GM23338 (cell line): ENCODE data around the gene TMEM59. TPM values are rescaled to one million over a fixed set of nuclear protein-coding genes. Genes with fewer than 3 reads are reported as not detected.

Experiments used
- ATAC-seq: fragments of 200-7000 bp; cut with Tn5 transposase; 3 replicates; pipeline ENCODE4 v1.9.1; 2020
- DNase-seq: peaks from one replicate; pipeline ENCODE4 v3.0.0-alpha.2; 2015; ENCODE audit warnings: low spot score
- H2AFZ ChIP-seq: fragments of 200-600 bp; sonication (generic); 2 replicates; pipeline ENCODE4 v1.8.0; 2016; ENCODE audit warnings: antibody characterized with exemption, mild to moderate bottlenecking, moderate library complexity
- H3F3A ChIP-seq: fragments of 200-600 bp; sonication (generic); replicated peaks from 2 replicates; pipeline ENCODE4 v1.8.0; 2017; ENCODE audit warnings: antibody characterized with exemption, mixed run types, low read depth
- H3K27ac ChIP-seq: fragments of 200-600 bp; sonication (generic); 2 replicates; pipeline ENCODE4 v1.6.1; 2016; ENCODE audit warnings: low read depth
- H3K27me3 ChIP-seq: fragments of 200-600 bp; sonication (generic); 2 replicates; pipeline ENCODE4 v1.8.0; 2016; ENCODE audit warnings: mild to moderate bottlenecking, mixed run types, moderate library complexity; ENCODE audit not compliant: insufficient read depth
- H3K36me3 ChIP-seq: fragments of 200-600 bp; sonication (generic); 2 replicates; pipeline ENCODE4 v1.8.0; 2016; ENCODE audit warnings: mild to moderate bottlenecking; ENCODE audit not compliant: insufficient read depth
- H3K4me1 ChIP-seq: fragments of 200-600 bp; sonication (generic); 2 replicates; pipeline ENCODE4 v1.8.0; 2016; ENCODE audit warnings: mild to moderate bottlenecking, moderate library complexity; ENCODE audit not compliant: insufficient read depth
- H3K4me2 ChIP-seq: fragments of 200-600 bp; sonication (generic); 2 replicates; pipeline ENCODE4 v1.7.1; 2017; ENCODE audit warnings: mixed run types
- H3K4me3 ChIP-seq: fragments of 200-600 bp; sonication (generic); 2 replicates; pipeline ENCODE4 v1.6.1; 2016; ENCODE audit warnings: mixed run types
- H3K79me2 ChIP-seq: fragments of 200-600 bp; sonication (generic); replicated peaks from 2 replicates; pipeline ENCODE4 v1.8.0; 2017; ENCODE audit warnings: mild to moderate bottlenecking; ENCODE audit not compliant: insufficient read depth
- H3K9me2 ChIP-seq: fragments of 200-600 bp; sonication (generic); 2 replicates; pipeline ENCODE4 v1.8.0; 2017; ENCODE audit not compliant: insufficient read depth
- H4K20me1 ChIP-seq: fragments of 200-600 bp; sonication (generic); replicated peaks from 2 replicates; pipeline ENCODE4 v1.8.0; 2017; ENCODE audit warnings: mild to moderate bottlenecking; ENCODE audit not compliant: insufficient read depth
- H3K27ac Mint-ChIP-seq: 2 replicates; pipeline ENCODE4 v1.8.0; 2020; ENCODE audit warnings: inconsistent platforms, mild to moderate bottlenecking, moderate library complexity, mixed read lengths
- H3K27me3 Mint-ChIP-seq: 3 replicates; pipeline ENCODE4 v1.8.0; 2022; ENCODE audit warnings: low read depth, mild to moderate bottlenecking, moderate library complexity, mixed read lengths, inconsistent platforms; ENCODE audit not compliant: insufficient read depth, poor library complexity
- H3K36me3 Mint-ChIP-seq: 3 replicates; pipeline ENCODE4 v1.8.0; 2021; ENCODE audit warnings: low read depth, mild to moderate bottlenecking, inconsistent platforms, moderate library complexity, mixed read lengths
- H3K4me1 Mint-ChIP-seq: 3 replicates; pipeline ENCODE4 v1.8.0; 2020; ENCODE audit warnings: mild to moderate bottlenecking, inconsistent platforms, mixed read lengths
- H3K4me3 Mint-ChIP-seq: 3 replicates; pipeline ENCODE4 v1.8.0; 2021; ENCODE audit warnings: moderate library complexity, mild to moderate bottlenecking, inconsistent platforms, mixed read lengths
- H3K9me3 Mint-ChIP-seq: 3 replicates; pipeline ENCODE4 v1.8.0; 2020; ENCODE audit warnings: moderate library complexity, mild to moderate bottlenecking, inconsistent platforms, mixed read lengths
- CTCF ChIP-seq, 2 experiments: fragments of 200-600 bp in 1 of 2; sonication (generic) in 1 of 2; conservative IDR thresholded peaks; 2 replicates each; pipeline versions ENCODE4 v1.5.1 to v1.6.1; 2016 to 2017; ENCODE audit warnings: antibody characterized with exemption in 2 of 2, low read depth in 2 of 2, mild to moderate bottlenecking in 2 of 2, moderate library complexity in 1 of 2
- EZH2 ChIP-seq: fragments of 200-600 bp; sonication (generic); IDR thresholded peaks from one replicate; pipeline ENCODE4 v1.8.0; 2017; ENCODE audit warnings: antibody characterized with exemption, mild to moderate bottlenecking, low read depth; ENCODE audit not compliant: unreplicated experiment
- JUNB ChIP-seq: IDR thresholded peaks from one replicate; pipeline ENCODE4 v1.6.1; 2016; ENCODE audit warnings: antibody characterized with exemption; ENCODE audit not compliant: unreplicated experiment
- NANOG ChIP-seq: IDR thresholded peaks from 2 replicates; pipeline ENCODE4 v1.6.1; 2016; ENCODE audit warnings: antibody characterized with exemption, borderline replicate concordance
- POLR2AphosphoS5 ChIP-seq: IDR thresholded peaks from 2 replicates; pipeline ENCODE4 v1.6.1; 2016; ENCODE audit warnings: antibody characterized with exemption, low read depth
- ZNF331 ChIP-seq: fragments of 250-450 bp; sonication (Bioruptor Pico); IDR thresholded peaks from 2 replicates; pipeline ENCODE4 v1.5.0; 2020; ENCODE audit warnings: low read depth, mild to moderate bottlenecking, moderate library complexity
- polyA plus RNA-seq: library from polyadenylated mRNA; unstranded; fragments of >200 nt; fragmentation: Nextera tagmentation; extraction: Ambion mirVana; gene quantifications from 2 replicates; pipeline ENCODE4 v1.2.1, GENCODE V29; 2016
- total RNA-seq: library from RNA; depleted of rRNA; stranded (reverse); fragments of >200 nt; shearing (Covaris generic); gene quantifications from 2 replicates; pipeline ENCODE4 v1.2.3, GENCODE V29; 2014
- TF ChIP-seq, protein P1 (sequence below): IDR thresholded peaks from one replicate; pipeline ENCODE4 v1.6.1; 2018; ENCODE audit warnings: antibody characterized with exemption; ENCODE audit not compliant: unreplicated experiment
- TF ChIP-seq, protein P2 (sequence below): fragments of 250-450 bp; sonication (Bioruptor Pico); IDR thresholded peaks from 2 replicates; pipeline ENCODE4 v1.5.0; 2020; ENCODE audit warnings: mild to moderate bottlenecking, moderate library complexity

Gene TMEM59
- total and polyA plus RNA-seq, 2 experiments from 2014 or later: 81.9 to 132 TPM

GRCh38 chr1:54001591-54001990 lies 51.4 kb downstream of the TMEM59 start (continued):
- TF ChIP-seq, protein P1, sequence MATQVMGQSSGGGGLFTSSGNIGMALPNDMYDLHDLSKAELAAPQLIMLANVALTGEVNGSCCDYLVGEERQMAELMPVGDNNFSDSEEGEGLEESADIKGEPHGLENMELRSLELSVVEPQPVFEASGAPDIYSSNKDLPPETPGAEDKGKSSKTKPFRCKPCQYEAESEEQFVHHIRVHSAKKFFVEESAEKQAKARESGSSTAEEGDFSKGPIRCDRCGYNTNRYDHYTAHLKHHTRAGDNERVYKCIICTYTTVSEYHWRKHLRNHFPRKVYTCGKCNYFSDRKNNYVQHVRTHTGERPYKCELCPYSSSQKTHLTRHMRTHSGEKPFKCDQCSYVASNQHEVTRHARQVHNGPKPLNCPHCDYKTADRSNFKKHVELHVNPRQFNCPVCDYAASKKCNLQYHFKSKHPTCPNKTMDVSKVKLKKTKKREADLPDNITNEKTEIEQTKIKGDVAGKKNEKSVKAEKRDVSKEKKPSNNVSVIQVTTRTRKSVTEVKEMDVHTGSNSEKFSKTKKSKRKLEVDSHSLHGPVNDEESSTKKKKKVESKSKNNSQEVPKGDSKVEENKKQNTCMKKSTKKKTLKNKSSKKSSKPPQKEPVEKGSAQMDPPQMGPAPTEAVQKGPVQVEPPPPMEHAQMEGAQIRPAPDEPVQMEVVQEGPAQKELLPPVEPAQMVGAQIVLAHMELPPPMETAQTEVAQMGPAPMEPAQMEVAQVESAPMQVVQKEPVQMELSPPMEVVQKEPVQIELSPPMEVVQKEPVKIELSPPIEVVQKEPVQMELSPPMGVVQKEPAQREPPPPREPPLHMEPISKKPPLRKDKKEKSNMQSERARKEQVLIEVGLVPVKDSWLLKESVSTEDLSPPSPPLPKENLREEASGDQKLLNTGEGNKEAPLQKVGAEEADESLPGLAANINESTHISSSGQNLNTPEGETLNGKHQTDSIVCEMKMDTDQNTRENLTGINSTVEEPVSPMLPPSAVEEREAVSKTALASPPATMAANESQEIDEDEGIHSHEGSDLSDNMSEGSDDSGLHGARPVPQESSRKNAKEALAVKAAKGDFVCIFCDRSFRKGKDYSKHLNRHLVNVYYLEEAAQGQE: no peak

GRCh38 chr1:53999920-54000319 lies 53.1 kb downstream of the TMEM59 start:
- H3K4me1 ChIP-seq: no peaks in the 10 kb centered on the region
- DNase-seq: no peak
- Mint-ChIP-seq H3K27ac (no peak overlapping the region), H3K36me3 (no peaks in the 10 kb centered on the region), H3K4me1 (no peaks in the 10 kb centered on the region), H3K4me3 (no peak overlapping the region), H3K9me3 (peaks cover 8% of the 10 kb centered on the region), H3K27me3 (no peaks in the 10 kb centered on the region)
- no peak overlapping the region for H2AFZ ChIP-seq
- no peaks in the 10 kb centered on the region for H3K36me3 ChIP-seq
- no peak overlapping the region for H3K4me3 ChIP-seq
- no peaks in the 10 kb centered on the region for H3F3A ChIP-seq
- H3K27me3 ChIP-seq: no peaks in the 10 kb centered on the region
- no peak for ATAC-seq
- no peaks in the 10 kb centered on the region for H3K79me2 ChIP-seq
- H4K20me1 ChIP-seq: no peaks in the 10 kb centered on the region
- no peak overlapping the region for H3K27ac ChIP-seq
- H3K4me2 ChIP-seq: no peak overlapping the region
- H3K9me2 ChIP-seq: no peaks in the 10 kb centered on the region
- TF ChIP-seq, protein P2, sequence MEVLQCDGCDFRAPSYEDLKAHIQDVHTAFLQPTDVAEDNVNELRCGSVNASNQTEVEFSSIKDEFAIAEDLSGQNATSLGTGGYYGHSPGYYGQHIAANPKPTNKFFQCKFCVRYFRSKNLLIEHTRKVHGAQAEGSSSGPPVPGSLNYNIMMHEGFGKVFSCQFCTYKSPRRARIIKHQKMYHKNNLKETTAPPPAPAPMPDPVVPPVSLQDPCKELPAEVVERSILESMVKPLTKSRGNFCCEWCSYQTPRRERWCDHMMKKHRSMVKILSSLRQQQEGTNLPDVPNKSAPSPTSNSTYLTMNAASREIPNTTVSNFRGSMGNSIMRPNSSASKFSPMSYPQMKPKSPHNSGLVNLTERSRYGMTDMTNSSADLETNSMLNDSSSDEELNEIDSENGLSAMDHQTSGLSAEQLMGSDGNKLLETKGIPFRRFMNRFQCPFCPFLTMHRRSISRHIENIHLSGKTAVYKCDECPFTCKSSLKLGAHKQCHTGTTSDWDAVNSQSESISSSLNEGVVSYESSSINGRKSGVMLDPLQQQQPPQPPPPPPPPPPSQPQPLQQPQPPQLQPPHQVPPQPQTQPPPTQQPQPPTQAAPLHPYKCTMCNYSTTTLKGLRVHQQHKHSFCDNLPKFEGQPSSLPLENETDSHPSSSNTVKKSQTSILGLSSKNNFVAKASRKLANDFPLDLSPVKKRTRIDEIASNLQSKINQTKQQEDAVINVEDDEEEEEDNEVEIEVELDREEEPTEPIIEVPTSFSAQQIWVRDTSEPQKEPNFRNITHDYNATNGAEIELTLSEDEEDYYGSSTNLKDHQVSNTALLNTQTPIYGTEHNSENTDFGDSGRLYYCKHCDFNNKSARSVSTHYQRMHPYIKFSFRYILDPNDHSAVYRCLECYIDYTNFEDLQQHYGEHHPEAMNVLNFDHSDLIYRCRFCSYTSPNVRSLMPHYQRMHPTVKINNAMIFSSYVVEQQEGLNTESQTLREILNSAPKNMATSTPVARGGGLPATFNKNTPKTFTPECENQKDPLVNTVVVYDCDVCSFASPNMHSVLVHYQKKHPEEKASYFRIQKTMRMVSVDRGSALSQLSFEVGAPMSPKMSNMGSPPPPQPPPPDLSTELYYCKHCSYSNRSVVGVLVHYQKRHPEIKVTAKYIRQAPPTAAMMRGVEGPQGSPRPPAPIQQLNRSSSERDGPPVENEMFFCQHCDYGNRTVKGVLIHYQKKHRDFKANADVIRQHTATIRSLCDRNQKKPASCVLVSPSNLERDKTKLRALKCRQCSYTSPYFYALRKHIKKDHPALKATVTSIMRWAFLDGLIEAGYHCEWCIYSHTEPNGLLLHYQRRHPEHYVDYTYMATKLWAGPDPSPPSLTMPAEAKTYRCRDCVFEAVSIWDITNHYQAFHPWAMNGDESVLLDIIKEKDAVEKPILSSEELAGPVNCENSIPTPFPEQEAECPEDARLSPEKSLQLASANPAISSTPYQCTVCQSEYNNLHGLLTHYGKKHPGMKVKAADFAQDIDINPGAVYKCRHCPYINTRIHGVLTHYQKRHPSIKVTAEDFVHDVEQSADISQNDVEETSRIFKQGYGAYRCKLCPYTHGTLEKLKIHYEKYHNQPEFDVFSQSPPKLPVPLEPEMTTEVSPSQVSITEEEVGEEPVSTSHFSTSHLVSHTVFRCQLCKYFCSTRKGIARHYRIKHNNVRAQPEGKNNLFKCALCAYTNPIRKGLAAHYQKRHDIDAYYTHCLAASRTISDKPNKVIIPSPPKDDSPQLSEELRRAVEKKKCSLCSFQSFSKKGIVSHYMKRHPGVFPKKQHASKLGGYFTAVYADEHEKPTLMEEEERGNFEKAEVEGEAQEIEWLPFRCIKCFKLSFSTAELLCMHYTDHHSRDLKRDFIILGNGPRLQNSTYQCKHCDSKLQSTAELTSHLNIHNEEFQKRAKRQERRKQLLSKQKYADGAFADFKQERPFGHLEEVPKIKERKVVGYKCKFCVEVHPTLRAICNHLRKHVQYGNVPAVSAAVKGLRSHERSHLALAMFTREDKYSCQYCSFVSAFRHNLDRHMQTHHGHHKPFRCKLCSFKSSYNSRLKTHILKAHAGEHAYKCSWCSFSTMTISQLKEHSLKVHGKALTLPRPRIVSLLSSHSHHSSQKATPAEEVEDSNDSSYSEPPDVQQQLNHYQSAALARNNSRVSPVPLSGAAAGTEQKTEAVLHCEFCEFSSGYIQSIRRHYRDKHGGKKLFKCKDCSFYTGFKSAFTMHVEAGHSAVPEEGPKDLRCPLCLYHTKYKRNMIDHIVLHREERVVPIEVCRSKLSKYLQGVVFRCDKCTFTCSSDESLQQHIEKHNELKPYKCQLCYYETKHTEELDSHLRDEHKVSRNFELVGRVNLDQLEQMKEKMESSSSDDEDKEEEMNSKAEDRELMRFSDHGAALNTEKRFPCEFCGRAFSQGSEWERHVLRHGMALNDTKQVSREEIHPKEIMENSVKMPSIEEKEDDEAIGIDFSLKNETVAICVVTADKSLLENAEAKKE (CRISPR knock-in tag): no peak
- TF ChIP-seq, protein P1: no peak
- no peak for TF ChIP-seq POLR2AphosphoS5
- no peak for TF ChIP-seq NANOG
- TF ChIP-seq CTCF (conservative IDR thresholded peaks at IDR 0.05; ENCODE audit: low read depth in 2 of 2): no peak
- no peak for TF ChIP-seq ZNF331 (CRISPR knock-in tag)
- no peak for TF ChIP-seq EZH2
- TF ChIP-seq JUNB: no peak
